GM23338 (cell line): ENCODE results near the gene FCSK. TPM values are rescaled to one million over a fixed set of nuclear protein-coding genes. Genes with fewer than 3 reads are reported as not detected.
A peak's percentile ranks its signal among the peaks of the same experiment; 100 is the strongest.

Experiments used
- ATAC-seq: fragments of 200-7000 bp; cut with Tn5 transposase; 3 replicates; pipeline ENCODE4 v1.9.1; 2020
- DNase-seq: peaks from one replicate; pipeline ENCODE4 v3.0.0-alpha.2; 2015; ENCODE audit warnings: low spot score
- H2AFZ ChIP-seq: fragments of 200-600 bp; sonication (generic); 2 replicates; pipeline ENCODE4 v1.8.0; 2016; ENCODE audit warnings: antibody characterized with exemption, mild to moderate bottlenecking, moderate library complexity
- H3F3A ChIP-seq: fragments of 200-600 bp; sonication (generic); replicated peaks from 2 replicates; pipeline ENCODE4 v1.8.0; 2017; ENCODE audit warnings: antibody characterized with exemption, mixed run types, low read depth
- H3K27ac ChIP-seq: fragments of 200-600 bp; sonication (generic); 2 replicates; pipeline ENCODE4 v1.6.1; 2016; ENCODE audit warnings: low read depth
- H3K27me3 ChIP-seq: fragments of 200-600 bp; sonication (generic); 2 replicates; pipeline ENCODE4 v1.8.0; 2016; ENCODE audit warnings: mild to moderate bottlenecking, mixed run types, moderate library complexity; ENCODE audit not compliant: insufficient read depth
- H3K36me3 ChIP-seq: fragments of 200-600 bp; sonication (generic); 2 replicates; pipeline ENCODE4 v1.8.0; 2016; ENCODE audit warnings: mild to moderate bottlenecking; ENCODE audit not compliant: insufficient read depth
- H3K4me1 ChIP-seq: fragments of 200-600 bp; sonication (generic); 2 replicates; pipeline ENCODE4 v1.8.0; 2016; ENCODE audit warnings: mild to moderate bottlenecking, moderate library complexity; ENCODE audit not compliant: insufficient read depth
- H3K4me2 ChIP-seq: fragments of 200-600 bp; sonication (generic); 2 replicates; pipeline ENCODE4 v1.7.1; 2017; ENCODE audit warnings: mixed run types
- H3K4me3 ChIP-seq: fragments of 200-600 bp; sonication (generic); 2 replicates; pipeline ENCODE4 v1.6.1; 2016; ENCODE audit warnings: mixed run types
- H3K79me2 ChIP-seq: fragments of 200-600 bp; sonication (generic); replicated peaks from 2 replicates; pipeline ENCODE4 v1.8.0; 2017; ENCODE audit warnings: mild to moderate bottlenecking; ENCODE audit not compliant: insufficient read depth
- H3K9me2 ChIP-seq: fragments of 200-600 bp; sonication (generic); 2 replicates; pipeline ENCODE4 v1.8.0; 2017; ENCODE audit not compliant: insufficient read depth
- H4K20me1 ChIP-seq: fragments of 200-600 bp; sonication (generic); replicated peaks from 2 replicates; pipeline ENCODE4 v1.8.0; 2017; ENCODE audit warnings: mild to moderate bottlenecking; ENCODE audit not compliant: insufficient read depth
- H3K27ac Mint-ChIP-seq: 2 replicates; pipeline ENCODE4 v1.8.0; 2020; ENCODE audit warnings: inconsistent platforms, mild to moderate bottlenecking, moderate library complexity, mixed read lengths
- H3K27me3 Mint-ChIP-seq: 3 replicates; pipeline ENCODE4 v1.8.0; 2022; ENCODE audit warnings: low read depth, mild to moderate bottlenecking, moderate library complexity, mixed read lengths, inconsistent platforms; ENCODE audit not compliant: insufficient read depth, poor library complexity
- H3K36me3 Mint-ChIP-seq: 3 replicates; pipeline ENCODE4 v1.8.0; 2021; ENCODE audit warnings: low read depth, mild to moderate bottlenecking, inconsistent platforms, moderate library complexity, mixed read lengths
- H3K4me1 Mint-ChIP-seq: 3 replicates; pipeline ENCODE4 v1.8.0; 2020; ENCODE audit warnings: mild to moderate bottlenecking, inconsistent platforms, mixed read lengths
- H3K4me3 Mint-ChIP-seq: 3 replicates; pipeline ENCODE4 v1.8.0; 2021; ENCODE audit warnings: moderate library complexity, mild to moderate bottlenecking, inconsistent platforms, mixed read lengths
- H3K9me3 Mint-ChIP-seq: 3 replicates; pipeline ENCODE4 v1.8.0; 2020; ENCODE audit warnings: moderate library complexity, mild to moderate bottlenecking, inconsistent platforms, mixed read lengths
- CREB1 ChIP-seq: fragments of 250-450 bp; sonication (Bioruptor Pico); IDR thresholded peaks from 2 replicates; pipeline ENCODE4 v1.5.0; 2020; ENCODE audit warnings: low read depth, mild to moderate bottlenecking, moderate library complexity
- CTCF ChIP-seq, 2 experiments: fragments of 200-600 bp in 1 of 2; sonication (generic) in 1 of 2; conservative IDR thresholded peaks; 2 replicates each; pipeline versions ENCODE4 v1.5.1 to v1.6.1; 2016 to 2017; ENCODE audit warnings: antibody characterized with exemption in 2 of 2, low read depth in 2 of 2, mild to moderate bottlenecking in 2 of 2, moderate library complexity in 1 of 2
- EZH2 ChIP-seq: fragments of 200-600 bp; sonication (generic); IDR thresholded peaks from one replicate; pipeline ENCODE4 v1.8.0; 2017; ENCODE audit warnings: antibody characterized with exemption, mild to moderate bottlenecking, low read depth; ENCODE audit not compliant: unreplicated experiment
- EZH2phosphoT487 ChIP-seq: fragments of 200-600 bp; sonication (generic); IDR thresholded peaks from one replicate; pipeline ENCODE4 v1.8.1; 2018; ENCODE audit warnings: antibody characterized with exemption; ENCODE audit not compliant: unreplicated experiment
- JUNB ChIP-seq: IDR thresholded peaks from one replicate; pipeline ENCODE4 v1.6.1; 2016; ENCODE audit warnings: antibody characterized with exemption; ENCODE audit not compliant: unreplicated experiment
- NANOG ChIP-seq: IDR thresholded peaks from 2 replicates; pipeline ENCODE4 v1.6.1; 2016; ENCODE audit warnings: antibody characterized with exemption, borderline replicate concordance
- POLR2AphosphoS5 ChIP-seq: IDR thresholded peaks from 2 replicates; pipeline ENCODE4 v1.6.1; 2016; ENCODE audit warnings: antibody characterized with exemption, low read depth
- REST ChIP-seq: IDR thresholded peaks from one replicate; pipeline ENCODE4 v1.6.1; 2018; ENCODE audit warnings: antibody characterized with exemption; ENCODE audit not compliant: unreplicated experiment
- ZNF331 ChIP-seq: fragments of 250-450 bp; sonication (Bioruptor Pico); IDR thresholded peaks from 2 replicates; pipeline ENCODE4 v1.5.0; 2020; ENCODE audit warnings: low read depth, mild to moderate bottlenecking, moderate library complexity
- ZNF462 ChIP-seq: fragments of 250-450 bp; sonication (Bioruptor Pico); IDR thresholded peaks from 2 replicates; pipeline ENCODE4 v1.5.0; 2020; ENCODE audit warnings: mild to moderate bottlenecking, moderate library complexity
- polyA plus RNA-seq: library from polyadenylated mRNA; unstranded; fragments of >200 nt; fragmentation: Nextera tagmentation; extraction: Ambion mirVana; gene quantifications from 2 replicates; pipeline ENCODE4 v1.2.1, GENCODE V29; 2016
- total RNA-seq: library from RNA; depleted of rRNA; stranded (reverse); fragments of >200 nt; shearing (Covaris generic); gene quantifications from 2 replicates; pipeline ENCODE4 v1.2.3, GENCODE V29; 2014

The FCSK gene
- total and polyA plus RNA-seq, 2 experiments from 2014 or later: 2.3 to 4.0 TPM

GRCh38 chr16:70407811-70408274 lies 46.6 kb upstream of the FCSK start:
- H3K4me3 Mint-ChIP-seq: peak overlapping the region; percentile 31; the same call in 1 of the 3 replicates
- DNase-seq (peak; percentile 50), ATAC-seq (peak; percentile 67)
- H3K4me1 ChIP-seq: peaks cover 19% of the 10 kb centered on the region
- peaks cover 2% of the 10 kb centered on the region for H3K27me3 Mint-ChIP-seq
- H3K36me3 ChIP-seq: no peaks in the 10 kb centered on the region; the same call in 1 of the 2 replicates
- H3K79me2 ChIP-seq: peaks cover 44% of the 10 kb centered on the region
- H3K4me3 ChIP-seq: peak overlapping the region; percentile 36; the same call in 1 of the 2 replicates
- no peaks in the 10 kb centered on the region for H3K27me3 ChIP-seq
- peaks cover 15% of the 10 kb centered on the region; the same call in 1 of the 2 replicates for H4K20me1 ChIP-seq
- no peaks in the 10 kb centered on the region for H3K9me2 ChIP-seq
- no peak for TF ChIP-seq POLR2AphosphoS5
- TF ChIP-seq EZH2: no peak
- TF ChIP-seq ZNF331 (CRISPR knock-in tag): no peak
- TF ChIP-seq NANOG: no peak
- TF ChIP-seq JUNB: no peak
- TF ChIP-seq REST: no peak
- TF ChIP-seq CREB1 (CRISPR knock-in tag): no peak
- no peak for TF ChIP-seq EZH2phosphoT487
- H3K9me3 Mint-ChIP-seq: no peaks in the 10 kb centered on the region; the same call in 2 of the 3 replicates
- H3K36me3 Mint-ChIP-seq: peaks cover 25% of the 10 kb centered on the region
- H3K4me1 Mint-ChIP-seq: peaks cover 23% of the 10 kb centered on the region
- H3F3A ChIP-seq: 0 out of 2 replicates have a peak, but pooled peaks cover 16% of the 10 kb centered on the region
- no peak overlapping the region for H2AFZ ChIP-seq
- peak overlapping the region; percentile 33 for H3K27ac Mint-ChIP-seq
- peak overlapping the region; percentile 60 for H3K4me2 ChIP-seq
- peak overlapping the region; percentile 37 for H3K27ac ChIP-seq

GRCh38 chr16:70410734-70411133 lies 43.7 kb upstream of the FCSK start:
- no peaks in the 10 kb centered on the region for H3K9me3 Mint-ChIP-seq
- Histone ChIP-seq H3F3A (0 out of 2 replicates have a peak, but pooled peaks cover 12% of the 10 kb centered on the region), H3K4me3 (no peak overlapping the region), H4K20me1 (peaks cover 25% of the 10 kb centered on the region), H3K27me3 (no peaks in the 10 kb centered on the region), H3K27ac (peak overlapping the region; percentile 56; the same call in 1 of the 2 replicates), H3K4me2 (no peak overlapping the region), H3K79me2 (peaks cover 40% of the 10 kb centered on the region), H2AFZ (no peak overlapping the region), H3K36me3 (no peaks in the 10 kb centered on the region; the same call in 1 of the 2 replicates), H3K4me1 (peaks cover 19% of the 10 kb centered on the region), H3K9me2 (no peaks in the 10 kb centered on the region)
- H3K27me3 Mint-ChIP-seq: peaks cover 2% of the 10 kb centered on the region
- H3K4me3 Mint-ChIP-seq: no peak overlapping the region
- H3K27ac Mint-ChIP-seq: 0 out of 2 replicates have a peak overlapping the region, but pooled peaks have one; percentile 31
- ATAC-seq (no peak), DNase-seq (no peak)
- H3K36me3 Mint-ChIP-seq: peaks cover 17% of the 10 kb centered on the region
- peaks cover 17% of the 10 kb centered on the region for H3K4me1 Mint-ChIP-seq
- TF ChIP-seq EZH2phosphoT487 (no peak), ZNF462 (CRISPR knock-in tag) (no peak), CTCF (conservative IDR thresholded peaks at IDR 0.05; ENCODE audit: low read depth in 2 of 2) (no peak), ZNF331 (CRISPR knock-in tag) (no peak)
